Heart right ventricle (tissue), 16 donors: ENCODE data around the gene CDR2L. TPM values are rescaled to one million over a fixed set of nuclear protein-coding genes. Genes with fewer than 3 reads are reported as not detected.
"Not testable (repeated sequence)": the region's sequence is repeated elsewhere in the genome, so short reads cannot be mapped to it uniquely, and the experiment has no call there.

ENCODE experiments used
- ATAC-seq, 8 donors: fragments of 200-7000 bp; cut with Tn5 transposase; one replicate each; pipeline ENCODE4 v1.9.1; 2020; ENCODE audit warnings: mild to moderate bottlenecking in 8 of 8, moderate library complexity in 8 of 8, moderate number of reproducible peaks in 1 of 8
- DNase-seq, 2 donors: peaks; one replicate each; pipeline ENCODE4 v3.0.0-alpha.2; 2020
- H3K27ac ChIP-seq, 10 donors: fragments of 200-600 bp; sonication (generic) in 2 of 10; one replicate each; pipeline versions ENCODE4 v1.5.0 to v1.8.0; 2020 to 2022; ENCODE audit warnings: mild to moderate bottlenecking in 3 of 10
- H3K27me3 ChIP-seq, 7 donors: fragments of 200-600 bp; one replicate each; pipeline ENCODE4 v1.8.0; 2021 to 2022; ENCODE audit warnings: mild to moderate bottlenecking in 2 of 7
- H3K36me3 ChIP-seq, 9 donors: fragments of 200-600 bp; sonication (generic) in 1 of 9; one replicate each; pipeline versions ENCODE4 v1.5.0 to v1.8.0; 2020 to 2022; ENCODE audit warnings: mild to moderate bottlenecking in 2 of 9
- H3K4me1 ChIP-seq, 9 donors: fragments of 200-600 bp; sonication (generic) in 1 of 9; one replicate each; pipeline versions ENCODE4 v1.5.0 to v1.8.0; 2020 to 2022; ENCODE audit warnings: mild to moderate bottlenecking in 4 of 9
- H3K4me3 ChIP-seq, 10 donors: fragments of 200-600 bp; sonication (generic) in 2 of 10; one replicate each; pipeline versions ENCODE4 v1.5.0 to v1.8.0; 2020 to 2022; ENCODE audit warnings: mild to moderate bottlenecking in 7 of 10, moderate library complexity in 2 of 10
- H3K9me3 ChIP-seq, 11 donors: fragments of 200-600 bp in 10 of 11; sonication (generic) in 2 of 11; one replicate each; pipeline versions ENCODE4 v1.5.0 to v1.8.0; 2013 to 2022; ENCODE audit warnings: mild to moderate bottlenecking in 2 of 11, control low read depth in 1 of 11, moderate library complexity in 1 of 11
- WGBS, 2 donors: extraction: QIAGEN DNeasy Blood & Tissue Kit; methylation state at CpG; one replicate each; pipeline ENCODE4 v1.1.7; 2013; ENCODE audit warnings: inconsistent platforms in 1 of 2; 5-methylcytosine and 5-hydroxymethylcytosine counted together
- intact Hi-C, 10 donors: fragments of 100-400 bp; cut with DNase I; formaldehyde crosslinking; loops; one replicate each; pipeline versions ENCODE4 v1.11.1 to v1.14.2; 2022
- polyA plus RNA-seq, 2 donors: library from polyadenylated mRNA; stranded (reverse); fragments of 200-250 nt; gene quantifications; one replicate each; pipeline ENCODE4 v1.2.3, GENCODE V29; 2013
- total RNA-seq, 10 donors: library from RNA; stranded (reverse); fragmentation: NEBNext Ultra II Directional in 3 of 10; extraction: Animal tissue kit (Norgen Biotek cat#: 25700) in 3 of 10; gene quantifications; one replicate each; pipeline versions ENCODE4 v1.2.1 to v1.2.4, GENCODE V29; 2021 to 2023
- TF ChIP-seq, protein P1 (sequence below), 9 donors: fragments of 200-600 bp; sonication (generic) in 2 of 9; IDR thresholded peaks; one replicate each; pipeline versions ENCODE4 v1.5.0 to v1.8.0; 2021 to 2022; ENCODE audit warnings: antibody characterized with exemption in 9 of 9, mild to moderate bottlenecking in 5 of 9, moderate library complexity in 1 of 9
- donor health status: Arrhythmogenic right ventricular cardiomyopathy.
- donor health status: ischemic (EF 13 %, LVEDD 7.1; RV severe dilation, severe dysfunction).
- donor health status: healthy with polysubstance abuse.
- donor health status: DM: no; HTN: yes; CAD: no.
- donor health status: DM: no; HTN: no; CAD: no.
- donor health status: ischemic (EF 25% LVEDD 6.9; RV normal size, moderate dysfunction).
- donor health status: ischemic (EF 25% LVEDD 5.7; RV mildly dilated, moderate dysfunction).
- donor health status: healthy.
- donor health status: DM: yes; HTN: yes; CAD: no.
- donor health status: Ischemic cardiomyopathy.
- donor health status: ischemic (EF 35%, LVEDD 5.7; RV mildly dilated, moderate dysfunction).
- donor health status: nonischemic (EF 11% LVEDD 7.7; RV severe dilation, severe dysfunction).
- donor health status: DM: yes; HTN: yes; CAD: no.
- donor health status: PGD.
- donor health status: ischemic (EF 29% LVEDD 5.4; RV normal size, mild dysfunction).
- donor health status: nonischemic (EF 23%, LVEDD 6.1; RV moderate dilation, normal function).

Gene CDR2L
- total and polyA plus RNA-seq, 12 donors: 8.5 to 25.3 (median 14.7) TPM

DNA sequence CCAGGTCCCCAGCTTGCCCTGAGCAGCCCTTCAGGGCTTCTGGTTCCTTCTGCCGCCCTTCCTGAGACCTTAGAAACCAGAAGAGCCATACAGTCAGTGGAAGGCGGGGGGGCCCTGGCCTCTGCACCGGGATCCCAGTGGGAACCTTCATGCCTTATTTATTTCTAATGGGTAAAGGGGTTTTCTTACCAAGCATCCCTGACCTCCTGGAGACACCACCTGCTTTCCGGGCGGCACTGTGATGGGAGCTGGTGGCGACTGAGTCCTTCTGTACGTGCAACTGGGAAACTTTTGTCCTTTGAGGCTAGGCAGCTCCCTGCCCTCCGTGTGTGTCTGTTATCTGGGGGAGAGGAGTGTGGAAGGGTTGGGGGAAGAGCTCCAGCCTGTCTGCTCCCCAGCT, 17.9 kb downstream of the CDR2L start:
- ATAC-seq (no peak), DNase-seq (no peak)
- no peaks in the 10 kb centered on the region for H3K9me3 ChIP-seq
- intact Hi-C loops: loop anchor here in 1 of 10 donors (5.0 kb wide), 1 partner anchor 43 kb away; no protein-coding TSS in a partner anchor
- no peak overlapping the region for H3K27ac ChIP-seq
- TF ChIP-seq, protein P1, sequence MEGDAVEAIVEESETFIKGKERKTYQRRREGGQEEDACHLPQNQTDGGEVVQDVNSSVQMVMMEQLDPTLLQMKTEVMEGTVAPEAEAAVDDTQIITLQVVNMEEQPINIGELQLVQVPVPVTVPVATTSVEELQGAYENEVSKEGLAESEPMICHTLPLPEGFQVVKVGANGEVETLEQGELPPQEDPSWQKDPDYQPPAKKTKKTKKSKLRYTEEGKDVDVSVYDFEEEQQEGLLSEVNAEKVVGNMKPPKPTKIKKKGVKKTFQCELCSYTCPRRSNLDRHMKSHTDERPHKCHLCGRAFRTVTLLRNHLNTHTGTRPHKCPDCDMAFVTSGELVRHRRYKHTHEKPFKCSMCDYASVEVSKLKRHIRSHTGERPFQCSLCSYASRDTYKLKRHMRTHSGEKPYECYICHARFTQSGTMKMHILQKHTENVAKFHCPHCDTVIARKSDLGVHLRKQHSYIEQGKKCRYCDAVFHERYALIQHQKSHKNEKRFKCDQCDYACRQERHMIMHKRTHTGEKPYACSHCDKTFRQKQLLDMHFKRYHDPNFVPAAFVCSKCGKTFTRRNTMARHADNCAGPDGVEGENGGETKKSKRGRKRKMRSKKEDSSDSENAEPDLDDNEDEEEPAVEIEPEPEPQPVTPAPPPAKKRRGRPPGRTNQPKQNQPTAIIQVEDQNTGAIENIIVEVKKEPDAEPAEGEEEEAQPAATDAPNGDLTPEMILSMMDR (IDR thresholded peaks at IDR 0.05): no peak
- H3K4me3 ChIP-seq: no peak overlapping the region
- peaks cover 0 to 61% (median 46%) of the 10 kb centered on the region in 9 donors for H3K36me3 ChIP-seq
- H3K27me3 ChIP-seq: no peaks in the 10 kb centered on the region
- H3K4me1 ChIP-seq: peaks cover 0 to 4% (median 0%) of the 10 kb centered on the region in 9 donors
- 91 to 92% methylated on average over 8 of the region's 8 CpGs for WGBS, 2 donors

DNA sequence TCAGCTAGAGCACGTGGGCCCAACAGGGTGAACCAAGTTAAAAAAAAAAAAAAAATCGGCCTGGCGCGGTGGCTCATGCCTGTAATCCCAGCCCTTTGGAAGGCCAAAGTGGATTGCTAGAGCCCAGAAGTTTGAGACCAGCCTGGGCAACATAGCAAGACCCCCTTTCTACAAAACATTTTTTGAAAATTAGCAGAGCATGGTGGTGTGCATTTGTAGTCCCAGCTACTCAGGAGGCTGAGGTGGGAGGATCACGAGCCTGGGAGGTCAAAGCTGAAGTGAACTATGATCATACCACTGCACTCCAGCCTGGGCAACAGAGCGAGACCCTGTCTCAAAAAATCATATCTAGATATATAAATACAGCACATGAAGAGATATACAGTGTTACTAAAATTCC, 18.7 kb downstream of the CDR2L start:
- ATAC-seq, H3K27me3 ChIP-seq, DNase-seq, H3K9me3 ChIP-seq, H3K4me3 ChIP-seq, H3K27ac ChIP-seq: not testable (repeated sequence)
- 96 to 97% methylated on average over 6 of the region's 6 CpGs for WGBS, 2 donors
- intact Hi-C loops: loop anchor here in 1 of 10 donors (5.0 kb wide), 1 partner anchor 44 kb away; no protein-coding TSS in a partner anchor
- Histone ChIP-seq H3K36me3 (peaks cover 0 to 53% (median 41%) of the 10 kb centered on the region in 9 donors), H3K4me1 (peaks cover 3 to 12% (median 6%) of the 10 kb centered on the region in 9 donors)

DNA sequence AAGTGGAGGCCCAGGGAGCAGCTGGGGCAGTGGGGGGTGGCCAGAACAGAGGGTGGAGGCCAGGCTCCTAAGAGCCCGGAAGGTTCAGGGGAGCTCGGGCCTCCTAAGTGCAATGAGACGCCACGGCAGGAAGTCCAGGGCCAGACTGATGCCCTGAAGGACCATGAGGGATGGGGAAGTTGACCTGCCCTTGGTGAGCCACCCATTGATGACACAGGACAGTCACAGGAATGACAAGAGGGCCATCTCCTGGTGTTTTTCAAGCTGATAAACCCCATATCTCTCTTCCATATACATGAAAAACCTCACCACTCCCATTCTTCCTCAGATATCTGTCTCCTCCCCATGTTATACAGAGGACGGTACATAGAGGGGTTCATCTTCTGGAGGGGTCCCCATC, 19.2 kb downstream of the CDR2L start:
- Histone ChIP-seq H3K27me3 (no peaks in the 10 kb centered on the region), H3K36me3 (peaks cover 0 to 48% (median 35%) of the 10 kb centered on the region in 9 donors), H3K4me3 (no peak overlapping the region), H3K27ac (no peak overlapping the region), H3K4me1 (peaks cover 3 to 17% (median 11%) of the 10 kb centered on the region in 9 donors), H3K9me3 (no peaks in the 10 kb centered on the region)
- intact Hi-C loops: loop anchor here in 1 of 10 donors (5.0 kb wide), 1 partner anchor 44 kb away; no protein-coding TSS in a partner anchor
- TF ChIP-seq, protein P1 (IDR thresholded peaks at IDR 0.05): no peak
- DNase-seq (no peak), ATAC-seq (no peak)
- WGBS, 2 donors: 93% methylated on average over 5 of the region's 5 CpGs

DNA sequence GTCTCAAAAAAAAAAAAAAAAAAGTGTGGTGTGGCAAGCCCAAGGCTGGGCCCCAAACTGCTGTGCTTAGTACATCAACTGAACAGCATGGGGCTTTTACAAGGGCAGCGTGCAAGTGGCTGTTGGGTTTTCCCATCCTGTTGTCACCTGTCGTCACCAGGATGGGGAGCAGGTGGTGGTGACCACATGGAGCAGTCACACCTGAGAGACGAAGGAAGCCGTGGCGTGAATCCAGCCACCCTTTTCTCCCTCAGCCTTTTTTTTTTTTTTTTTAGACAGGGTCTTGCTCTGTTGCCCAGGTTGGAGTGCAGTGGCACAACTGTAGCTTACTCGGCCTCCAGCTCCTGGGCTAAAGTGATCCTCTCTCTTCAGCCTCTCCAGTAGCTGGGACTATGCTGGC, 20.9 kb downstream of the CDR2L start:
- intact Hi-C loops: loop anchor here in 1 of 10 donors (5.0 kb wide), 1 partner anchor 46 kb away; no protein-coding TSS in a partner anchor
- no peaks in the 10 kb centered on the region for H3K9me3 ChIP-seq
- no peak overlapping the region for H3K27ac ChIP-seq
- DNase-seq: no peak
- no peak for ATAC-seq
- TF ChIP-seq, protein P1 (IDR thresholded peaks at IDR 0.05): no peak
- 91 to 95% methylated on average over 6 of the region's 6 CpGs for WGBS, 2 donors
- H3K4me1 ChIP-seq: peaks cover 9 to 27% (median 22%) of the 10 kb centered on the region in 9 donors
- no peak overlapping the region for H3K4me3 ChIP-seq
- no peaks in the 10 kb centered on the region for H3K27me3 ChIP-seq
- peaks cover 0 to 31% (median 18%) of the 10 kb centered on the region in 9 donors for H3K36me3 ChIP-seq

DNA sequence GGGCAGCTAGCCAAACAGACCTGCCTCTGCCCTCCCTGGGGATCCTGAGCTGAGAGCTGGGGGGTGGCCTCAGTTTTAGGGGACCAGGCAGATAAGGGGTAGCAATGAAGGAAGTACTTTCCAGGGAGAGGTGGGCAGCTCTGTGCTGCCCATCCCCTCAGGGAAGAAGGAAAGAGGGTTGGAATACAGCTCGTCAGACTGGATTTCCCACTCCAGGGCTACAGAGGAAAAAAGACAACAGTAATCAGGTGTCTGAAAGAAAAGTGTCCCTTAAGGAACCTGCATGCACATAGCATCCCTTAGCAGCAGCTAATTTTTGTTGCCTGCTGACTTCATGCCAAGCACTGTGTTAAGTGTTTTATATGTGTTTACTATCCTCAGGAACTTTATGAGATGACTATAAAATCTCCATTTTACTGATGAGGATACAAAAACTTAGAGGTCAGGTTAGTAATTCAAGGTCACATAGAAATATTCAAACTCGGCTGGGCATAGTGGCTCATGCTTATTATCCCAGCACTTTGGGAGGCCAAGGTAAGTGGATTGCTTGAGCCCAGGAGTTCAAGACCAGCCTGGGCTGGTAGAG, 21.8 kb downstream of the CDR2L start:
- TF ChIP-seq, protein P1 (IDR thresholded peaks at IDR 0.05): no peak
- H3K27me3 ChIP-seq: no peaks in the 10 kb centered on the region
- ATAC-seq: no peak
- no peaks in the 10 kb centered on the region for H3K9me3 ChIP-seq
- peaks cover 12 to 34% (median 28%) of the 10 kb centered on the region in 9 donors for H3K4me1 ChIP-seq
- DNase-seq: no peak
- intact Hi-C loops: loop anchor here in 1 of 10 donors (5.0 kb wide), 1 partner anchor 47 kb away; no protein-coding TSS in a partner anchor
- peaks cover 0 to 22% (median 10%) of the 10 kb centered on the region in 9 donors for H3K36me3 ChIP-seq
- no peak overlapping the region for H3K4me3 ChIP-seq
- WGBS, 2 donors: 79 to 84% methylated on average over 2 of the region's 2 CpGs
- H3K27ac ChIP-seq: no peak overlapping the region
